ENCODE measurements around the gene CHCHD6. TPM values are rescaled to one million over a fixed set of nuclear protein-coding genes. Genes with fewer than 3 reads are reported as not detected.

The CHCHD6 gene
- total RNA-seq, 4 donors from 2014 or later: 6.4 to 14.2 (median 10.3) TPM; not detected in 1

GRCh38 chr3:126891791-126892190, 187.8 kb downstream of the CHCHD6 start:
- no peaks in the 10 kb centered on the region for H3K27me3 ChIP-seq
- H3K27ac ChIP-seq: no peak overlapping the region
- no peak overlapping the region for H3K4me3 ChIP-seq
- no peaks in the 10 kb centered on the region for H3K36me3 ChIP-seq
- no peak for DNase-seq
- H3K9me3 ChIP-seq: no peaks in the 10 kb centered on the region
- intact Hi-C loops (cut with DNase I; ENCODE audit: low total_unique reads): no loop called here
- no peaks in the 10 kb centered on the region for H3K4me1 ChIP-seq
- TF ChIP-seq POLR2A (IDR thresholded peaks at IDR 0.05) (no peak), CTCF (IDR thresholded peaks at IDR 0.05) (no peak)

- no peaks in the 10 kb centered on the region for H3K36me3 ChIP-seq
These were observed 189.6 kb downstream of the CHCHD6 start for GRCh38 chr3:126893651-126894050.

GRCh38 chr3:126894475-126894874, 190.4 kb downstream of the CHCHD6 start:
- intact Hi-C loops (cut with DNase I; ENCODE audit: low total_unique reads): no loop called here
- no peak for DNase-seq
- TF ChIP-seq POLR2A (IDR thresholded peaks at IDR 0.05) (no peak), CTCF (IDR thresholded peaks at IDR 0.05) (no peak)

More at GRCh38 chr3:126893651-126894050, 189.6 kb downstream of the CHCHD6 start:
- H3K4me3 ChIP-seq: no peak overlapping the region
- H3K27ac ChIP-seq: no peak overlapping the region
- DNase-seq: no peak
- intact Hi-C loops (cut with DNase I; ENCODE audit: low total_unique reads): no loop called here
- TF ChIP-seq CTCF (IDR thresholded peaks at IDR 0.05): no peak
- no peaks in the 10 kb centered on the region for H3K9me3 ChIP-seq
- no peaks in the 10 kb centered on the region for H3K27me3 ChIP-seq
- no peaks in the 10 kb centered on the region for H3K4me1 ChIP-seq

GRCh38 chr3:126895178-126896066, 191.4 kb downstream of the CHCHD6 start:
- TF ChIP-seq CTCF (IDR thresholded peaks at IDR 0.05): no peak
- no peak for TF ChIP-seq POLR2A (IDR thresholded peaks at IDR 0.05)
- H3K27ac ChIP-seq: no peak overlapping the region
- intact Hi-C loops (cut with DNase I; ENCODE audit: low total_unique reads): no loop called here
- no peak for DNase-seq
- no peaks in the 10 kb centered on the region for H3K27me3 ChIP-seq
- no peak overlapping the region for H3K4me3 ChIP-seq
- no peaks in the 10 kb centered on the region for H3K9me3 ChIP-seq
- no peaks in the 10 kb centered on the region for H3K36me3 ChIP-seq
- no peaks in the 10 kb centered on the region for H3K4me1 ChIP-seq

More at GRCh38 chr3:126894475-126894874, 190.4 kb downstream of the CHCHD6 start:
- Histone ChIP-seq H3K4me3 (no peak overlapping the region), H3K9me3 (no peaks in the 10 kb centered on the region), H3K27me3 (no peaks in the 10 kb centered on the region), H3K4me1 (no peaks in the 10 kb centered on the region), H3K36me3 (no peaks in the 10 kb centered on the region), H3K27ac (no peak overlapping the region)

GRCh38 chr3:126896067-126896441, 192.0 kb downstream of the CHCHD6 start:
- H3K9me3 ChIP-seq: no peaks in the 10 kb centered on the region
- TF ChIP-seq POLR2A (IDR thresholded peaks at IDR 0.05) (no peak), CTCF (IDR thresholded peaks at IDR 0.05) (no peak)
- DNase-seq: no peak
- no peaks in the 10 kb centered on the region for H3K4me1 ChIP-seq
- H3K27me3 ChIP-seq: no peaks in the 10 kb centered on the region
- H3K4me3 ChIP-seq: no peak overlapping the region
- H3K36me3 ChIP-seq: no peaks in the 10 kb centered on the region
- intact Hi-C loops (cut with DNase I; ENCODE audit: low total_unique reads): no loop called here
- H3K27ac ChIP-seq: no peak overlapping the region
